Adrenal gland (tissue), 12 donors: Measurements from ENCODE around the gene GTF2H2C. TPM values are rescaled to one million over a fixed set of nuclear protein-coding genes. Genes with fewer than 3 reads are reported as not detected.

ENCODE experiments used
- DNase-seq, 7 donors: peaks; one replicate each; pipeline ENCODE4 v3.0.0-alpha.2; 2019 to 2020
- H3K27ac ChIP-seq, 5 donors: fragments of 200-600 bp; sonication (generic) in 4 of 5; 1 replicate in 3 of 5; 2 replicates in 2 of 5; pipeline versions ENCODE4 v1.5.1 to v1.8.0; 2016 to 2020; ENCODE audit warnings: mild to moderate bottlenecking in 1 of 5
- H3K27me3 ChIP-seq: fragments of 200-600 bp; 2 replicates; pipeline ENCODE4 v1.8.0; 2021
- H3K36me3 ChIP-seq, 2 donors: fragments of 200-600 bp; replicated peaks in 1 of 2; 1 replicate in 1 of 2; 2 replicates in 1 of 2; pipeline versions ENCODE4 v1.5.1 to v1.8.0; 2018 to 2022
- H3K4me1 ChIP-seq, 2 donors: fragments of 200-600 bp; replicated peaks in 1 of 2; 1 replicate in 1 of 2; 2 replicates in 1 of 2; pipeline versions ENCODE4 v1.5.1 to v1.8.0; 2018 to 2021
- H3K4me3 ChIP-seq, 4 donors: fragments of 200-600 bp; sonication (generic) in 3 of 4; one replicate each; pipeline ENCODE4 v1.5.1; 2016 to 2018
- H3K9me3 ChIP-seq, 3 donors: fragments of 200-600 bp; sonication (generic) in 1 of 3; replicated peaks in 1 of 3; 1 replicate in 2 of 3; 2 replicates in 1 of 3; pipeline versions ENCODE4 v1.5.1 to v1.8.0; 2016 to 2021
- CTCF ChIP-seq, 6 experiments: fragments of 450-650 bp in 4 of 6; fragments of 200-600 bp in 2 of 6; sonication (generic) in 1 of 6; IDR thresholded peaks; 1 replicate in 5 of 6; 2 replicates in 1 of 6; pipeline versions ENCODE4 v1.5.1 to v1.8.0; 2016 to 2021; ENCODE audit warnings: antibody characterized with exemption in 6 of 6, mild to moderate bottlenecking in 2 of 6, moderate library complexity in 1 of 6
- POLR2A ChIP-seq, 2 donors: fragments of 450-650 bp; IDR thresholded peaks; one replicate each; pipeline ENCODE4 v1.6.1; 2017; ENCODE audit warnings: antibody characterized with exemption in 2 of 2, mild to moderate bottlenecking in 2 of 2, moderate library complexity in 1 of 2
- WGBS, 4 donors: extraction: QIAGEN DNeasy Blood & Tissue Kit in 2 of 4; methylation state at CpG; one replicate each; pipeline versions ENCODE4 v1.1.5 to v1.1.7; 2013 to 2017; 5-methylcytosine and 5-hydroxymethylcytosine counted together
- intact Hi-C, 2 donors: fragments of 100-400 bp; cut with DNase I; formaldehyde crosslinking; loops; one replicate each; pipeline versions ENCODE4 v1.14.1 to v1.15.0; 2022 to 2023
- polyA plus RNA-seq, 3 donors: library from polyadenylated mRNA; stranded (reverse); fragments of 200-250 nt in 2 of 3; fragments of 350-450 nt in 1 of 3; fragmentation: Illumina TruSeq in 1 of 3; extraction: RNeasy Lipid Tissue Mini Kit (QIAGEN cat#74804) in 1 of 3; gene quantifications; one replicate each; pipeline ENCODE4 v1.2.3, GENCODE V29; 2013 to 2014
- total RNA-seq, 9 donors: library from RNA; depleted of rRNA in 4 of 9; stranded (reverse); fragments of >200 nt in 4 of 9; fragments of 120-200 nt in 1 of 9; fragmentation: NEBNext Ultra II Directional in 1 of 9; extraction: Animal tissue kit (Norgen Biotek cat#: 25700) in 1 of 9; gene quantifications; one replicate each; pipeline versions ENCODE4 v1.1.0 to v1.2.4, GENCODE V29; 2013 to 2023
- donor health status: healthy with polysubstance abuse.
- donor health status: Bipolar disorder and iron deficiency.
- donor health status: DM: yes; HTN: yes; CAD: no.
- donor health status: DM: no; HTN: no; CAD: no.
- donor health status: DM: no; HTN: no; CAD: no.
- donor health status: DM: yes; HTN: yes; CAD: no.

The GTF2H2C gene
- total and polyA plus RNA-seq, 12 donors: 7.8 to 38.2 (median 16.7) TPM

GRCh38 chr5:69517763-69518212 is 42.2 kb upstream of the GTF2H2C start:
- intact Hi-C loops: no loop called here
- no peak overlapping the region for H3K27ac ChIP-seq
- H3K4me1 ChIP-seq: no peaks in the 10 kb centered on the region
- no peaks in the 10 kb centered on the region for H3K36me3 ChIP-seq
- TF ChIP-seq POLR2A (IDR thresholded peaks at IDR 0.05) (no peak), CTCF (IDR thresholded peaks at IDR 0.05) (no peak)
- 43 to 52% (median 48%) methylated on average over 4 of the region's 4 CpGs for WGBS, 4 donors
- no peak overlapping the region for H3K4me3 ChIP-seq
- no peak for DNase-seq
- H3K9me3 ChIP-seq: no peaks in the 10 kb centered on the region
- no peaks in the 10 kb centered on the region for H3K27me3 ChIP-seq

- intact Hi-C loops: no loop called here
- Histone ChIP-seq H3K4me1 (no peaks in the 10 kb centered on the region), H3K9me3 (no peaks in the 10 kb centered on the region), H3K27me3 (no peaks in the 10 kb centered on the region), H3K36me3 (no peaks in the 10 kb centered on the region), H3K4me3 (no peak overlapping the region), H3K27ac (no peak overlapping the region)
- no peak for DNase-seq
- WGBS, 4 donors: 75 to 82% (median 79%) methylated on average over 2 of the region's 2 CpGs
- TF ChIP-seq POLR2A (IDR thresholded peaks at IDR 0.05) (no peak), CTCF (IDR thresholded peaks at IDR 0.05) (no peak)
Observed at GRCh38 chr5:69519285-69519684, 40.7 kb upstream of the GTF2H2C start.

- intact Hi-C loops: no loop called here
- Histone ChIP-seq H3K4me3 (no peak overlapping the region), H3K4me1 (no peaks in the 10 kb centered on the region), H3K27ac (no peak overlapping the region), H3K9me3 (no peaks in the 10 kb centered on the region), H3K27me3 (no peaks in the 10 kb centered on the region), H3K36me3 (no peaks in the 10 kb centered on the region)
- no peak for TF ChIP-seq CTCF (IDR thresholded peaks at IDR 0.05)
- TF ChIP-seq POLR2A (IDR thresholded peaks at IDR 0.05): no peak
- no peak for DNase-seq
- WGBS, 4 donors: 55 to 68% (median 61%) methylated on average over 3 of the region's 3 CpGs
Observed at GRCh38 chr5:69522035-69522434, 38.0 kb upstream of the GTF2H2C start.

- H3K36me3 ChIP-seq: no peaks in the 10 kb centered on the region
- WGBS, 4 donors: 58 to 81% (median 74%) methylated on average over 2 of the region's 2 CpGs
- intact Hi-C loops: no loop called here
- no peaks in the 10 kb centered on the region for H3K27me3 ChIP-seq
- TF ChIP-seq CTCF (IDR thresholded peaks at IDR 0.05): no peak
- DNase-seq: no peak
- H3K4me1 ChIP-seq: no peaks in the 10 kb centered on the region
- no peak overlapping the region for H3K4me3 ChIP-seq
- no peak overlapping the region for H3K27ac ChIP-seq
- no peaks in the 10 kb centered on the region for H3K9me3 ChIP-seq
Observed at GRCh38 chr5:69525490-69525889, 34.5 kb upstream of the GTF2H2C start.
